Mesothelial cell of epicardium (in vitro differentiated cells): ENCODE results near the gene GNPNAT1. TPM values are rescaled to one million over a fixed set of nuclear protein-coding genes. Genes with fewer than 3 reads are reported as not detected.

Experiments used
- DNase-seq, 2 experiments: peaks; one replicate each; pipeline ENCODE4 v3.0.0; 2021; ENCODE audit warnings: low spot score in 2 of 2; ENCODE audit not compliant: unreplicated experiment in 2 of 2
- H3K27ac Mint-ChIP-seq: 2 replicates; pipeline ENCODE4 v1.8.0; 2021; ENCODE audit warnings: mixed read lengths
- H3K27me3 Mint-ChIP-seq: 2 replicates; pipeline ENCODE4 v1.8.0; 2021; ENCODE audit warnings: low read depth, mixed read lengths
- H3K36me3 Mint-ChIP-seq: 2 replicates; pipeline ENCODE4 v1.8.0; 2021; ENCODE audit warnings: mixed read lengths
- H3K4me1 Mint-ChIP-seq: 2 replicates; pipeline ENCODE4 v1.8.0; 2021; ENCODE audit warnings: mixed read lengths
- H3K4me3 Mint-ChIP-seq: 2 replicates; pipeline ENCODE4 v1.8.0; 2021; ENCODE audit warnings: mild to moderate bottlenecking, moderate library complexity, mixed read lengths
- H3K9me3 Mint-ChIP-seq: 2 replicates; pipeline ENCODE4 v1.8.0; 2021; ENCODE audit warnings: mixed read lengths
- CTCF ChIP-seq: fragments of 200-600 bp; sonication (generic); IDR thresholded peaks from one replicate; pipeline ENCODE4 v1.5.0; 2021; ENCODE audit warnings: antibody characterized with exemption; ENCODE audit not compliant: unreplicated experiment
- total RNA-seq: library from RNA; stranded (reverse); gene quantifications from 3 replicates; pipeline ENCODE4 v1.2.1, GENCODE V29; 2021

GNPNAT1 gene
- total RNA-seq, 1 donor from 2014 or later, result 19.7 TPM

- no peak overlapping the region for H3K27ac Mint-ChIP-seq
- DNase-seq, result no peak
- H3K36me3 Mint-ChIP-seq, result no peaks in the 10 kb centered on the region
- H3K9me3 Mint-ChIP-seq, result no peaks in the 10 kb centered on the region
- no peaks in the 10 kb centered on the region for H3K27me3 Mint-ChIP-seq
- no peak overlapping the region for H3K4me3 Mint-ChIP-seq
- no peak for TF ChIP-seq CTCF
- peaks cover 13% of the 10 kb centered on the region for H3K4me1 Mint-ChIP-seq
Measured at GRCh38 chr14:52824462-52824861, 33.1 kb upstream of the GNPNAT1 start.

GRCh38 chr14:52821805-52822250 lies 30.4 kb upstream of the GNPNAT1 start:
- H3K27me3 Mint-ChIP-seq, result no peaks in the 10 kb centered on the region

GRCh38 chr14:52808101-52808500 lies 16.7 kb upstream of the GNPNAT1 start:
- Mint-ChIP-seq H3K27me3 (no peaks in the 10 kb centered on the region), H3K4me1 (no peaks in the 10 kb centered on the region), H3K27ac (no peak overlapping the region), H3K4me3 (no peak overlapping the region), H3K9me3 (no peaks in the 10 kb centered on the region), H3K36me3 (no peaks in the 10 kb centered on the region)
- TF ChIP-seq CTCF, result no peak
- no peak for DNase-seq

More at GRCh38 chr14:52821805-52822250, 30.4 kb upstream of the GNPNAT1 start:
- TF ChIP-seq CTCF, result no peak
- H3K4me1 Mint-ChIP-seq, result peaks cover 7% of the 10 kb centered on the region
- no peak overlapping the region for H3K4me3 Mint-ChIP-seq
- no peak for DNase-seq
- no peak overlapping the region for H3K27ac Mint-ChIP-seq
- no peaks in the 10 kb centered on the region for H3K36me3 Mint-ChIP-seq
- H3K9me3 Mint-ChIP-seq, result no peaks in the 10 kb centered on the region

GRCh38 chr14:52806115-52806514 lies 14.7 kb upstream of the GNPNAT1 start:
- Mint-ChIP-seq H3K36me3 (no peaks in the 10 kb centered on the region), H3K4me1 (no peaks in the 10 kb centered on the region), H3K4me3 (no peak overlapping the region), H3K9me3 (no peaks in the 10 kb centered on the region), H3K27ac (no peak overlapping the region), H3K27me3 (no peaks in the 10 kb centered on the region)
- no peak for TF ChIP-seq CTCF
- no peak for DNase-seq

- Mint-ChIP-seq H3K27ac (no peak overlapping the region), H3K9me3 (no peaks in the 10 kb centered on the region), H3K36me3 (no peaks in the 10 kb centered on the region), H3K4me1 (no peaks in the 10 kb centered on the region), H3K27me3 (no peaks in the 10 kb centered on the region), H3K4me3 (no peak overlapping the region)
- no peak for TF ChIP-seq CTCF
- no peak for DNase-seq
Measured at GRCh38 chr14:52802597-52802996, 11.2 kb upstream of the GNPNAT1 start.

GRCh38 chr14:52801014-52801712 lies 9.8 kb upstream of the GNPNAT1 start:
- Mint-ChIP-seq H3K27me3 (no peaks in the 10 kb centered on the region), H3K36me3 (no peaks in the 10 kb centered on the region), H3K27ac (no peak overlapping the region), H3K4me1 (no peaks in the 10 kb centered on the region), H3K4me3 (no peak overlapping the region), H3K9me3 (no peaks in the 10 kb centered on the region)
- no peak for TF ChIP-seq CTCF
- no peak for DNase-seq
